Activated naive CD4-positive, alpha-beta T cell treated with Interleukin-2 at 50 U/mL for 16 hours (primary cell): ENCODE data around the gene NHERF1.

ENCODE experiments used
- DNase-seq: peaks from one replicate; pipeline ENCODE4 v3.0.0-alpha.2; 2020

Gene NHERF1

DNA sequence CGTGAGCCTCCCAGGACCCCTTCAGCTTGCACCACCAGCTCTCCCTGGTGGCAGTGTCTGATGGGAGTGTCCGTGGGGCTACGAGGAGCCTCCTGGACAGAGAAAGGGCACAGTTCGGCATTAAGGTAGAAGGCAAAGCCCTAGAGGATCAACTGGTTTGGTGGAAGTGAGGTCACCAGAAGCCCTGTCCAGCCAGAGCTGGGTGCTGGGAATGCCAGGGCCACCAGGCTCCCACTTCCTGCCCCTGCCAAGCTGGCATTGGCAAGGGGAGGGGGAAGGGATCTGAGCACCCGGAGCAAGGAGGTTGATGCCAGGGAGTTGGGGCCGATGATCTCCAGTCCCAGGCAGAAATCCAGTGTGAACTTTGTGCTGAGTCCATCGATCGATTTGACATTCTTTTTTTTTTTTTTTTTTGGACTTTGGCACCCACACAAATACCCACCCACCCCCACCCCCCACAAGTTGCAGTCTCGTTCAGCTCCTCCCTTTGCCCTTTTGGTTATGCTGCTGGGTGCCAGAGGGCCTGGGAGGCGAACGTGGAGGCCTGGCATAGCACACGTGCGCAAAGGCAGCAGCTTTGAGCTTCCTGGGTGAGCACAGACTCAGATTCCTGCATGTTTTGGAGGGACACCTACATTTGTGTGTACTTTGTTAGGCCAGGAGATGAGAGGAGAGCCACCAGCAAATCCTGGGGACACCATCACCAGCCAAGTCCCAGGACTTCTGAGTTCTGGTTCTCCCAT, 2.1 kb downstream of the NHERF1 start:
- no peak for DNase-seq

- no peak for DNase-seq
Observed at GRCh38 chr17:74752415-74752814, 4.0 kb downstream of the NHERF1 start.

DNA sequence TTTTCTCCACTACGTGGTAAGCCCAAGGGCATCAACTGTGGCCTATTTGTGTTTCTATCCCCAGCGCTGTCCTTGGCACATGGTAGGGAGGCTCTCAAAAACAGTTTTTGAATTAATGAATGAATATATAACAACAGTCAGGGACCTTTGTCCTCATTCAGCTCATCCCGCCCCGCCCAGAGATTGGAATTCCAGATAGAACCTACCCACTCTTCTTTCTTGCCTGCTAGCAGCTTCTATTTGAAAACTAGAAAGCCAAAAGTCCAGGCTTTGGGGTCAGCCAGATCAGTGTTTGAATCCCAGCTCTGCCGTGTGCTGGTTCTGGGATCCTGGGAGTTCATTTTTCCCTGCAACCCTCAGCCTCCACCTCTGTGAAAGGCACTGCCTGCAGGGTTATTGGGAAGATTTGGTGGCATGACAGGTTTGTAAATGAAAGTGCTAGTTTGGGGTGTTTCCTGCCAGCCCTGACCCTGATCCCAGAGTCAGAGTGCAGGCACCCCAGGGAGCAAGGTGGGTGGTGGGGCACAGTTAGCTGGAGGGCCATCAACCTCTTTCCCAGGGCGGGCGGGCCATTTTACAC, 4.5 kb downstream of the NHERF1 start:
- no peak for DNase-seq

DNA sequence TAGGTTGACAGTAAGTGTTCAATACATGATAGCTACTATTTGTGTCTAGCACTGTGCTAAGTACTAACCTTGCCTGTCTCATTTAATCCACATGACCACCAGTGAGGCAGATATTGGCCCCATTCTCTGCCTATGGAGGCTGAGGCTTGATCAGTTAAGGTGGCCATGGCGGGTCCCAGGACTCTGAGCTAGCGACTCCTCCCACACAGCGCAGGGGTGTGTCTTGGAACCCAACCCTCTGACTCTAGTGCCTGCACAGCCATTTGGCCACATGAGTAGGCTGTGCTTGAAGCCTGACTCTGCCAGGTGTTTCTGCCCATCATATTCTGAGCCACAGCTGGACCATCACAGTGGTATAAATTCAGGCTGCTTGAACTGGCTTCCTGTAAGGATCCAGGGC, 6.4 kb downstream of the NHERF1 start:
- peak; percentile 46 for DNase-seq

- DNase-seq = no peak
Observed at GRCh38 chr17:74755533-74755932, 7.1 kb downstream of the NHERF1 start.

DNA sequence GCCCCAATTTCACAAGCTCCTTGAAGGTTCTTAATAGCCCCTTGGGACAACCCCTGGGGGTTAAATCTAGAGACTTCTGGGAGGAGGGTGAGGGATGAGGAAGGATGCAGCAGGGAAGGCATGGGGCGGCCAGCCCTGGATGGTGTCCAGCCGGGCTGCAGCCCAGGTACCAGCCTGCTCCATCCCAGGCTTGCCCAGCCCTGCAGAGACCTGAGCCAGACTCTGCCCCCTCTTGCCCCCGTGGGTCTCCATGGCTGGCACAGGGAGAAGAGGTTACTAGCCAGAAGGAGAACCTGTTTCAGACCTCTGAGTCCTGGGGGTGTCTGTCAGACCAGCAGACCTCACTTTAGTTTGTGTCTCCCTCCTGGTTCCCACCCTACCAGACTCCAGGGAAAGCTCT, 8.5 kb downstream of the NHERF1 start:
- no peak for DNase-seq

GRCh38 chr17:74757502-74757901, 9.1 kb downstream of the NHERF1 start:
- DNase-seq = no peak

DNA sequence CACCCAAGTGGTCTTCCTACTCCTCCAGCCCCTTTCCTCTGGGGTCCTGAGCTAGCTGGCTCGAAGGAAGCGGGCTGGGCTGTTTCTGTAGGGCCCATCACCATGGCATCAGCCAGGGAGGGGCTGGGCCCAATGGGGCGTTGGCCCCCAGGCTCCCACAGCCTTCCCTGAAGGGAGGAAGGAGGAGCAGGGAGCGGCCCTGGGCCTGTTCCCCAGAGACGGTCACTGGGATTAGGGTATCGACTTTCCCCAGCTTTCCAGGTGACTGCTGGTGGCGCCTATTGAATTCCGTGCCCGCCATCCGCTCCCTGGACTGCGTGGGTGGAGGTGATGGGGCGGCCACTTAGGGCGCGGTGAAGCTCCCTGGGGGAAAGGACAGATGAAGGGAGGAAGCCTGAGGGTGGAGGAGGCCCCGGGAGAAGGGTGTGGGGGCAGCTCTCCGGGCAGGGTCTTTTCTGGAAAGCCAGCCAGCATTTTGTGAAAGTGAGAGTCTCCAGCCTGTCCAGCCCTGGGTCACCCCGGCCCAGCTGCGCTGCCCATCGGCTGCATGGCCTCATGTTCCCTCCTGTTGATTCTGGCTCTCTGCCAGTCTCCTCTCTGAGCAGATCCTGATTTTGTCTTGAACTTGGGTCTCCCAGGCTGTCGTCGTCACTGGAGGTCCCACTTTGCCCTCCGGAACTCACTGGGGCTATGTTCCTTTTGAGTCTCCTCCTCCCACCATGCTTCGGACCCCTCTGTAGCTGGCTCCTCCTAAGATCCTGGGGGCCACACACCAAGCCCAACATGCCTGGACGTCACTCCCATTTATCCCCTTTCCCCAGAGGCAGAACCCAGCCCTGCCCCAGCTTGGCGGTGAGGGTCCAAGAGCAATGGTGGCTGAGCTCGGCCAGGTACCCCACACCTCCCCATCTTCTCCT, 9.8 kb downstream of the NHERF1 start:
- no peak for DNase-seq

DNA sequence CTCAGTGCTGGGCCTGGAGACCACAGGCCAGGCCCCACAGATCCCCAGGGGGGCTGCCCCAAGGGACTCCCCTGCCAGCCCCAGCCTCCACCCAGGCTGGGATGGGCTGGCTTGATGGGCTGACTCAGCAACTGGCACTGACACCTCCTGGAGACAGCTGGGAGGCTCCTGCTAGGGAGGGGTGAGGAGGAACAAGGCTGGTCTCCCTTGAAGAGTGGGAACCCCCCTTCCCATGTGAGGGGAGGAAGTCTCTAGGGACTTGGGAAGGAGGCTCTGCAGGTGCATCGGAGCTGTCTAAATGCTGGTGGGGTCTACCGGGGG, 10.4 kb downstream of the NHERF1 start:
- no peak for DNase-seq

GRCh38 chr17:74759243-74759801, 10.9 kb downstream of the NHERF1 start:
- peak; percentile 47 for DNase-seq

GRCh38 chr17:74759941-74760340, 11.5 kb downstream of the NHERF1 start:
- no peak for DNase-seq

DNA sequence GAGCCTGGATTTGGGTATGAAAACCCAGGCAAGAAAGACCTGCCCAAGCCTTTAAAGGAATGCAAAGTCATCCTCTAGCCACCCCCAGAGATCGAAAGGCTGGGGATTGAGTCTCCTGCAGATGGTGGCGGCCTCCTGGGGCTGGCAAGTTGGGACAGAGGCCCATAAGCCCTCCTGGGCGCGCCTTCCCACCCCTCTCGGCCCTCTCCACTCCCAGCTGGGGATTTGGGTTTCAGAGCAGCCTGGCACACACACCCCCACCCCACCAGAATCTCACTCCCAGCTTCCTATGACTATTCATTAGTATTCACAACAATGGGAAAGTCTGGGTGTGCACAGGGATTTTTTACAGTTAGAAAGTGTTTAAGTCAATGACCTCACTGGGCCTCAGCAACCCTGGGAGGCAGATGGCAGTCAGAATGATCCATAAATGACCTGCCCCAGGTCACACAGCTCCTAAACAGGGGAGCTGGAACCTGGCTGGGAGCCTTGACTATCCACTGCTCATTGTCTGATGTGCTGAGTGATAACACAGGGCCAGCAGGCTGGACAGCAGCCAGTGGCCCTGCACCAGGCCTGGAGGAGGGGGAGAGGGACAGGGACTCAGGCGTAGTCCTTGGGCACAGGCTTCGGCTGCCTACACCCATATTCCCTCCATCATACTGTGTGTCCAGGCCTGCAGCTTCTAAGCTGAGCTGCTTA, 12.1 kb downstream of the NHERF1 start:
- DNase-seq = no peak

DNA sequence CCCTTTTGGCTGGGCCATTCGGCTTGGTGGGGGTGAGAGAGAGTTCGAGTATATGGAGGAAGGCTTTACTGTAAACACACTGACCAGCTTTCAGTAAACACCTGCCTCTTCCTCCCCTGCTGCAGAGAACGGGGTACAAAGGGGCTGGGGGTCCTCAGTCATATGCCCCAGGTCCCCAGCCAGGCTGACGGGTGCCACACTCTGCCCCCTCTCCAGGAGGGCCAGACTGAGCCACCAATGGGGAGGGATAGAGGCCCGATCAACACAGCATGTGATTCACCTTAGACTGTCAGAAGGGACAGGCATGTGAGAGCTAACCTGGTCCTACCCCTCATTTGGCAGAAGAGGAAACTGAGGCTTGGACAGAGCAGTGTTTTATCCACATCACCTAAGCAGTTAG, 13.0 kb downstream of the NHERF1 start:
- DNase-seq = no peak

DNA sequence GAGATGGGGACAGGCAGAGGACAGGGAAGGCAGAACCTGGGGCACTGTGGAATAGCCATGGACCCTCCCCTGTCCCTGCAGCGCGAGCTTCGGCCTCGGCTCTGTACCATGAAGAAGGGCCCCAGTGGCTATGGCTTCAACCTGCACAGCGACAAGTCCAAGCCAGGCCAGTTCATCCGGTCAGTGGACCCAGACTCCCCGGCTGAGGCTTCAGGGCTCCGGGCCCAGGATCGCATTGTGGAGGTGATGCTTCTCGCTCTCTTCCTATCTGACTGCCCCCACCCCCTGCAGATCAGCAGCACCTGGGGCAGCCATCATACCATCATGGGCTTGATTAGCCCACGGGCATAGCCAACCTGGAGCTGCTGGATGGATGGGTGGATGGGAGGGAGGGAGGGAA, 13.5 kb downstream of the NHERF1 start:
- no peak for DNase-seq

DNA sequence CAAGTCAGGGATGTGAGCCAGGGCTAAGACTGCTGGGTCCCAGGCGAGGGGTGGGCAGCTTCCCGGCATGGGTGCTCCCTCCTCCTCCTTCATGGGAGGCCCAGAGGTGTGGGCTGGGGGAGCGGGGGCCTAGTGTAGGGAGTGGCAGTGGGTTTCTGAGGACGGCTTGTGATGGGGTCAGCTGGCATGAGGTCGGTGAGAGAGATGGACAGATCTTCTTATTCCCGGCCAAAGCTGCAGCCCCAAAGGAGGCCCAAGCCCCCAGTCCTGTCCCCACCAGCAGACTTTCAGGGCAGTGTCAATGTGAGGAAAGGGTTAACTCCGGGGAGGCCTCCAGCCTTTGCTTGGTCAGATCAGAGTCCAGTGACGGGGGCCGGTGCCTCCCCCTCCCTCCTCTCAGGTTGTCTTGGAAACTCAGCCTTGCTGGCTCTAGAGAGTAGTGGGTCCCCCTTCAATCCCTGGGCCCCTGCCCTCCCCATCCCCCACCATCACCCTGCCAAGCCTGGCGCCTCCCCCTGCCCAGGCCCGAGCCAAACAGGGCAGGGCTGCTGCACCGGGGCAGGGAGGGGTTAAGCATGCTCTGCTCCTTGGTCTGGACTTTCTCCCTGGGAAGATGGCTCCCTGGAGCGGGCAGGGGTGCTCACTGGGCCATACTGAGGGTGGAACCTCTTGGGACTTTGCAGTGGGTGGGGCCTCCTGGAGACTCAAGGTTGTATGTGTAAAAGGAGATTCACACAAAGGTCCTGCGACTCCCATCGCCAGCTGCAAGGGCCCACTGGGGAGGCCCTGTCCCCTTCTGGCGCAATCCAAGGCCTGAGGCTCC, 15.3 kb downstream of the NHERF1 start:
- no peak for DNase-seq

GRCh38 chr17:74764751-74765286, 16.4 kb downstream of the NHERF1 start:
- DNase-seq = no peak

DNA sequence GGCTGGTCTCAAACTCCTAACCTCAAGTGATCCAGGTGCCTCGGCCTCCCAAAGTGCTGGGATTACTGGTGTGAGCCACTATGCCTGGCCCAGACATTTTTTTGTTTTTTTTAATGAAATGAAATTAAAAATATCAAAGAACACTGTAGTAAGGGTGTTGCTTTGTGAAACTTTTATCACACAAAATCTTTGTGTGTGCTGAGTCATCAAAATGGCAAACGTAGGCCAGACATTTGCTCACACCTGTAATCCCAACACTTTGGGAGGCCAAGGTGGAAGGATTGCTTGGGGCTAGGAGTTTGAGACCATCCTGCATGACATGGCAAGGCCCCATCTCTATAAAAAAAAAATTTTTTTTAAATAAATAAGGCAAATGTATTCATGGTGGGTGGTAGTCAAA, 18.0 kb downstream of the NHERF1 start:
- no peak for DNase-seq

DNA sequence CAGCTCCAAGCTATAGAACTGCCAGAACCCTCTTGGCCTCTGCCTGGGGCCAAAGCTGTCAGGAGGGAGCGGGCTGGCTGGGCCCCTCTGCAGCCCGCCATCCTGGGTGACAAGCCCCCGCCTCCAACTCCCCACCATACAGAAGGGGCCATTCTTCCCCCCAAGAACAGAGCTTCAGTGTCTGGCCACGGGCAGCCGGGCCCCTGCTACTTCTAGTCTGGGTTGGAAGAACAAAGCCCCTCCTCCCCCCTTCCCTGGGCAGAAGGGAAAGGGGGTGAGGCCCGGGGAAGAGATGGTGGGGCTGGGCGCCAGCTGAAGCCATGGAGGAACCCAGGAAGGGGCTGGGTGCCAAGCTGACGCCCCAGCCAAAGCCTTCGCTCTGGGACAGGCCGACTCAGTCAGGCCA, 18.7 kb downstream of the NHERF1 start:
- no peak for DNase-seq

GRCh38 chr17:74768069-74768762, 19.8 kb downstream of the NHERF1 start:
- no peak for DNase-seq

DNA sequence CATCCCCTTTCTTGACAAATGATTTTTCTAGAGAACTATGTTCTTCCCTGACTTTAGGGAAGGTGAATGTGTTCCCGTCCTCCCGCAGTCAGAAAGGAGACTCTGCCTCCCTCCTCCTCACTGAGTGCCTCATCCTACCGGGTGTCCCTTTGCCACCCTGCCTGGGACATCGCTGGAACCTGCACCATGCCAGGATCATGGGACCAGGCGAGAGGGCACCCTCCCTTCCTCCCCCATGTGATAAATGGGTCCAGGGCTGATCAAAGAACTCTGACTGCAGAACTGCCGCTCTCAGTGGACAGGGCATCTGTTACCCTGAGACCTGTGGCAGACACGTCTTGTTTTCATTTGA, 20.3 kb downstream of the NHERF1 start:
- DNase-seq = no peak

DNA sequence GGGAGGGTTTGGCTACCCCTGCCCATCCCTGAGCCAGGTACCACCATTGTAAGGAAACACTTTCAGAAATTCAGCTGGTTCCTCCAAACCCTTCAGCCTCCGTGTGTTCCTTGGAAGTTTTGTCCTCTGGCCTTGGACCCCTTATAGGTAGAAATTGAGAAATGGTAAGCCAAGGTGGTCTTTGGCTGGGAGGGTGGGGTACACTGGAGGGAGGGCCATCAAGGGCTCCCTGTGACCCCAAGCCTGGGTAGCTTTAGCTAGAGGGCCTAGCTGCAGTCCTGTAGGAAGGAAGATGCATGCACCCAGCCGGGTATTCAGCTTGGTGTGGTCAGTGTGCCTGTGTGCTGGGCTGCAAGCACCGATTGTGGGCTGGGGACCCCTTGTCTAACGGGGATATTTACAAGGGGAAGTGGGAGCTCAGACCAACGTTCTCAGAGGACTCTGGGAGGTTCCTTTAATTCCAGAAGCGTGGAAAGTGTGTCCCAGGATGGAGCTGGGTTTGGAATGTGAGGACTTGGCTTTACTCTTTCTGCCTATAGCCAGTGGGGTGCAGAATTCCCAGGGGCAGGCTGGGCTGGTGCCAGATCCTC, 20.9 kb downstream of the NHERF1 start:
- DNase-seq = no peak
